IMR-90 (cell line): ENCODE results near the gene GMEB1. TPM values are rescaled to one million over a fixed set of nuclear protein-coding genes. Genes with fewer than 3 reads are reported as not detected.

ENCODE experiments used
- ATAC-seq: fragments of 200-7000 bp; cut with Tn5 transposase; 2 replicates; pipeline ENCODE4 v1.9.1; 2020; ENCODE audit warnings: low read depth, mild to moderate bottlenecking, moderate library complexity
- BruUV-seq: library from RNA; stranded (reverse); fragments of 400-500 nt; replicated peaks from 2 replicates; lab custom pipeline; 2021; lab: Mats Ljungman, UMichigan
- CTCF ChIA-PET: fragments of 300-600 bp; formaldehyde crosslinking; extraction: SDS; loops from one replicate; lab custom pipeline; 2021; ENCODE audit warnings: antibody characterized with exemption; lab: Yijun Ruan, JAX
- POLR2A ChIA-PET: fragments of 300-600 bp; sonication (Branson Sonifier 250); formaldehyde crosslinking; loops from one replicate; lab custom pipeline; 2022; ENCODE audit warnings: antibody characterized with exemption; ENCODE audit not compliant: unreplicated experiment; lab: Charles Lee
- DNase-seq: peaks from one replicate; pipeline ENCODE4 v3.0.0; 2013
- H2AFZ ChIP-seq: replicated peaks from 2 replicates; pipeline ENCODE3; 2013; ENCODE audit warnings: low read length, mild to moderate bottlenecking; ENCODE audit not compliant: poor library complexity
- H2AK5ac ChIP-seq: 2 replicates; pipeline ENCODE4 v1.6.1; 2013; ENCODE audit warnings: low read depth, low read length, inconsistent platforms
- H2AK9ac ChIP-seq: replicated peaks from 2 replicates; pipeline ENCODE3; 2013; ENCODE audit warnings: mild to moderate bottlenecking, low read depth, low read length, moderate library complexity; ENCODE audit not compliant: poor library complexity
- H2BK120ac ChIP-seq: 2 replicates; pipeline ENCODE4 v1.6.1; 2013; ENCODE audit warnings: low read depth, low read length, inconsistent platforms
- H2BK15ac ChIP-seq: 3 replicates; pipeline ENCODE4 v1.6.1; 2013; ENCODE audit warnings: low read depth, low read length, inconsistent platforms
- H2BK20ac ChIP-seq: 2 replicates; pipeline ENCODE4 v1.6.1; 2013; ENCODE audit warnings: low read depth, mild to moderate bottlenecking, inconsistent platforms, low read length, moderate library complexity
- H2BK5ac ChIP-seq: 2 replicates; pipeline ENCODE4 v1.6.1; 2013; ENCODE audit warnings: mild to moderate bottlenecking, low read depth, low read length, inconsistent platforms; ENCODE audit not compliant: poor library complexity, severe bottlenecking
- H3K14ac ChIP-seq: replicated peaks from 2 replicates; pipeline ENCODE4 v1.6.1; 2013; ENCODE audit warnings: low read depth, low read length, inconsistent platforms
- H3K18ac ChIP-seq: 2 replicates; pipeline ENCODE4 v1.6.1; 2013; ENCODE audit warnings: low read depth, low read length, control low read depth
- H3K23ac ChIP-seq: 2 replicates; pipeline ENCODE4 v1.6.1; 2013; ENCODE audit warnings: low read depth, low read length, inconsistent platforms
- H3K27ac ChIP-seq: 2 replicates; pipeline ENCODE4 v1.5.1; 2013; ENCODE audit warnings: mild to moderate bottlenecking, control low read depth, low read length; ENCODE audit not compliant: insufficient read depth
- H3K27me3 ChIP-seq: 2 replicates; pipeline ENCODE4 v1.6.1; 2013; ENCODE audit warnings: low read length; ENCODE audit not compliant: control insufficient read depth, insufficient read depth
- H3K36me3 ChIP-seq: 2 replicates; pipeline ENCODE4 v1.6.1; 2013; ENCODE audit warnings: low read length, mixed read lengths; ENCODE audit not compliant: control insufficient read depth, insufficient read depth
- H3K4ac ChIP-seq: 2 replicates; pipeline ENCODE4 v1.6.1; 2013; ENCODE audit warnings: low read depth, low read length, inconsistent platforms
- H3K4me1 ChIP-seq: 2 replicates; pipeline ENCODE4 v1.6.1; 2013; ENCODE audit warnings: low read length, mixed read lengths; ENCODE audit not compliant: control insufficient read depth, insufficient read depth
- H3K4me2 ChIP-seq: 2 replicates; pipeline ENCODE4 v1.6.1; 2013; ENCODE audit warnings: low read depth, mild to moderate bottlenecking, control low read depth, low read length, moderate library complexity
- H3K4me3 ChIP-seq: 2 replicates; pipeline ENCODE4 v1.5.1; 2013; ENCODE audit warnings: low read depth, mild to moderate bottlenecking, control low read depth, low read length, moderate library complexity; ENCODE audit not compliant: insufficient read depth
- H3K56ac ChIP-seq: 2 replicates; pipeline ENCODE4 v1.6.1; 2013; ENCODE audit warnings: low read length, inconsistent platforms; ENCODE audit not compliant: insufficient read depth; ENCODE audit errors: extremely low read depth
- H3K79me1 ChIP-seq, 2 experiments: 2 replicates each; pipeline ENCODE4 v1.6.1; 2013; ENCODE audit warnings: low read length in 2 of 2, inconsistent platforms in 1 of 2, low read depth in 1 of 2
- H3K9ac ChIP-seq: 2 replicates; pipeline ENCODE4 v1.6.1; 2013; ENCODE audit warnings: low read depth, low read length, control low read depth
- H3K9me1 ChIP-seq: 2 replicates; pipeline ENCODE4 v1.6.1; 2013; ENCODE audit warnings: low read length, inconsistent platforms; ENCODE audit not compliant: insufficient read depth
- H3K9me3 ChIP-seq: 2 replicates; pipeline ENCODE4 v1.6.1; 2013; ENCODE audit warnings: low read length; ENCODE audit not compliant: control insufficient read depth, insufficient read depth
- H4K20me1 ChIP-seq: 2 replicates; pipeline ENCODE4 v1.6.1; 2013; ENCODE audit warnings: low read length, inconsistent platforms; ENCODE audit not compliant: insufficient read depth
- H4K5ac ChIP-seq: 2 replicates; pipeline ENCODE4 v1.6.1; 2013; ENCODE audit warnings: mild to moderate bottlenecking, low read depth, low read length, control low read depth
- H4K8ac ChIP-seq, 2 experiments: 2 replicates each; pipeline ENCODE4 v1.6.1; 2013; ENCODE audit warnings: low read depth in 2 of 2, low read length in 2 of 2, control low read depth in 1 of 2, inconsistent platforms in 1 of 2
- H4K91ac ChIP-seq: 2 replicates; pipeline ENCODE4 v1.6.1; 2013; ENCODE audit warnings: low read depth, low read length, inconsistent platforms; ENCODE audit not compliant: insufficient read depth
- CEBPB ChIP-seq: IDR thresholded peaks from 2 replicates; pipeline ENCODE4 v1.6.1; 2012; ENCODE audit warnings: low read depth, low read length, improper control_type of control experiment
- CHD1 ChIP-seq: IDR thresholded peaks from 2 replicates; pipeline ENCODE4 v1.6.1; 2012; ENCODE audit warnings: low read depth, low read length, improper control_type of control experiment
- NFE2L2 ChIP-seq: fragments of 150-350 bp; IDR thresholded peaks from 2 replicates; pipeline ENCODE4 v1.6.1; 2016; ENCODE audit warnings: low read depth, mild to moderate bottlenecking, low read length
- SMC3 ChIP-seq: fragments of 150-350 bp; IDR thresholded peaks from 2 replicates; pipeline ENCODE4 v1.6.1; 2016; ENCODE audit warnings: low read depth, mild to moderate bottlenecking, antibody characterized with exemption, low read length, moderate library complexity
- WGBS, 2 experiments: methylation state at CpG; one replicate each; pipeline versions ENCODE4 v1.1.5 to v1.1.7; 2013; ENCODE audit warnings: missing lambda C conversion rate in 2 of 2; ENCODE audit not compliant: insufficient read length in 1 of 2; ENCODE audit errors: extremely low coverage in 2 of 2; 5-methylcytosine and 5-hydroxymethylcytosine counted together
- dilution Hi-C: fragments of 300-500 bp; cut with HindIII; formaldehyde crosslinking; loops from one replicate; pipeline ENCODE4 v1.14.3; 2018; ENCODE audit warnings: low sequenced_read_pairs; ENCODE audit not compliant: unreplicated experiment
- in situ Hi-C: fragments of 300-500 bp; cut with MboI; formaldehyde crosslinking; loops from 3 replicates; pipeline ENCODE4 v1.14.3; 2019; ENCODE audit warnings: low sequenced_read_pairs, inconsistent platforms, mixed read lengths
- intact Hi-C: fragments of 100-400 bp; cut with micrococcal nuclease; formaldehyde crosslinking; loops from 2 replicates; pipeline ENCODE4 v1.10.0; 2022
- polyA plus RNA-seq, 3 experiments: library from polyadenylated mRNA; depleted of rRNA; stranded (reverse); fragments of >200 nt; gene quantifications; 2 replicates each; pipeline ENCODE4 v1.2.3, GENCODE V29; 2012; ENCODE audit warnings: low replicate concordance in 1 of 3
- total RNA-seq: library from RNA; depleted of rRNA; stranded (reverse); fragments of >200 nt; gene quantifications from 2 replicates; pipeline ENCODE4 v1.2.3, GENCODE V29; 2012

Gene GMEB1
- total and polyA plus RNA-seq, 2 of the 4 experiments (the other 2 are of a cell fraction): 7.1 to 7.9 TPM

DNA sequence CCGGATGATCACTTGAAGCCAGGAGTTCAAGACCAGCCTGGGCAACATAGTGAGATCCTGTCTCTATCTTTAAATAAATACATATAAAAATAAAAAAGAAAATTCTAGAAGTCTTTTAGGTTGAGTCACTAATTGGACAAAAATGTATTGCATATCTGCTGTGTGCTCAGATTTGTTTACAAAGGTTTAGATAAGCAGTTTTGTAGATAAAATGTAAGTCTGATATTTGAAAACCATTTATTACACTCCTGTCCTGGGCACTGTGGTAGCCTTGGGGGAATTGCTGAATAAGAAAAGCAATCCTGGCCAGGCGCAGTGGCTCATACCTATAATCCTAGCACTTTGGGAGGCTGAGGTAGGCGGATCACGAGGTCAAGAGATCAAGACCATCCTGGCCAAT is 11.6 kb downstream of the GMEB1 start:
- no peak overlapping the region for H3K23ac ChIP-seq
- H3K4ac ChIP-seq: no peak overlapping the region
- H2AFZ ChIP-seq: no peak overlapping the region
- dilution Hi-C loops (no loop called here), in situ Hi-C loops (no loop called here), intact Hi-C loops (no loop called here)
- H2AK9ac ChIP-seq: no peak overlapping the region
- no peak overlapping the region for H3K56ac ChIP-seq
- H4K5ac ChIP-seq: no peak overlapping the region
- H3K18ac ChIP-seq: no peak overlapping the region
- no peak overlapping the region for H3K9ac ChIP-seq
- no peak overlapping the region for H4K8ac ChIP-seq
- no peak overlapping the region; the same call in 1 of the 2 replicates for H2AK5ac ChIP-seq
- H2BK5ac ChIP-seq: no peak overlapping the region
- H3K4me3 ChIP-seq: no peak overlapping the region
- 0 out of 2 replicates have a peak, but pooled peaks cover 2% of the 10 kb centered on the region for H3K36me3 ChIP-seq
- no peaks in the 10 kb centered on the region for H4K20me1 ChIP-seq
- 100% methylated on average over 3 of the region's 4 CpGs; no CpG with 5 or more reads in 1 of the 2 experiments for WGBS, 2 experiments
- no peak overlapping the region for H4K91ac ChIP-seq
- H2BK15ac ChIP-seq: no peak overlapping the region
- no peak overlapping the region for H3K4me2 ChIP-seq
- H3K14ac ChIP-seq: no peak overlapping the region
- ATAC-seq (peak; percentile 53), DNase-seq (peak; percentile 37)
- TF ChIP-seq NFE2L2 (no peak), CHD1 (no peak), CEBPB (no peak), SMC3 (no peak)
- H3K27me3 ChIP-seq: no peaks in the 10 kb centered on the region
- POLR2A ChIA-PET: interaction anchor here (0.6 kb wide), 1 partner anchor 126 kb away, joined by 5 read pairs; no protein-coding TSS in a partner anchor
- no peak overlapping the region for H2BK120ac ChIP-seq
- CTCF ChIA-PET: no interaction called here
- peaks cover 19 to 48% of the 10 kb centered on the region in 2 experiments for H3K79me1 ChIP-seq
- H3K9me3 ChIP-seq: no peaks in the 10 kb centered on the region
- H3K9me1 ChIP-seq: peaks cover 8% of the 10 kb centered on the region; the same call in 1 of the 2 replicates
- H3K4me1 ChIP-seq: peaks cover 7% of the 10 kb centered on the region
- no TSS peak for BruUV-seq
- H2BK20ac ChIP-seq: no peak overlapping the region
- no peak overlapping the region; the same call in 1 of the 2 replicates for H3K27ac ChIP-seq
